Activated CD8-positive, alpha-beta memory T cell treated with anti-CD3 and anti-CD28 coated beads, Interleukin-2, amount 50 U/mL, for 4 hours (primary cell): ENCODE results near the gene SLC39A7.

Experiments
- DNase-seq: peaks from one replicate; pipeline ENCODE4 v3.0.0-alpha.2; 2020

SLC39A7 gene

DNA sequence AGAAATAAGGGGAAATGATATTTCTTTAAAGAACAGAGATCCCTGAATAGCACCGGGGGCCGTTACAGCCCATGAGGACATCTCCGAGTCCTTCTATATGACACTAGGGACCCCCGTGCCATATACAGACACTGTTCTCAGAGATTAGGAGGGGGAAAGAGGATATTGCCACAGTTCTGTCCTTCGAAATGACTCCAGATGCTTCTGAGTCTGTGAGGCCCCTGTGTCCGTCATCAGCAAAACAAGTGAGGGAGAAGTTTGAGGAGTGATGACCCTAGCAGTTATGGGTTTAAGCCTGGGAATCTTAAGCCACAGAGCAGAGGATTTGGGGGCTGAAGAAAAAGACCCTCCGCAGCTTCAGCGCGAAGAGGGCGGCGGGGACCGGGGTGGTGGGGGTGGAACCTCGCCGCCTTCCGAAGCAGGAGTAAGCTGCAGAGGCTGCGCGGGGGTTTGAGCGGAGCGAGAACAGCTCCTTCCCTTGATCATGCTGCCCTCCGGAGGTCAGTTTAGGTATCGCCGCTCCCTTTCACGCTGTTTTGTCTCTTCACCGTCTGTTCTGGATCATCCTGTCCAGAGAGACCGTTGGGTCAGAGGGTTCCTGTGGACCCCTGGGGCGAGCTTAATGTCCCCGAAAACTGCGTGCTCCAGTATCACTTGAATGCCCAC lies 47.4 kb downstream of the SLC39A7 start:
- DNase-seq: peak; percentile 93

DNA sequence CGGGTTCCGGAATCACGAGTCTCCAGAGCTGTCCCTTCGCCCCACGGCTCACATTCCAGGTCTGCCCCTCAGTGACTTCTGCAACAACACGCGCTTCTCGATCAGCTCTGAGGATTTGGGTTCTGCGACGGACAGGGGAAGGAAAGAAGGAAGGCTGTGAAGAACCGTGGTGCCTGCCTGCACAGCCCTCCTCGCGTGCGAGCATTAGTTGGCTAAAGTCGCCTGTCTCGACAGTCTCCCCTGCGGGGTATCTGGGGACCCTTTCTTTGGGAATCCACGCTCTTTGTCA lies 47.9 kb downstream of the SLC39A7 start:
- DNase-seq: no peak

DNA sequence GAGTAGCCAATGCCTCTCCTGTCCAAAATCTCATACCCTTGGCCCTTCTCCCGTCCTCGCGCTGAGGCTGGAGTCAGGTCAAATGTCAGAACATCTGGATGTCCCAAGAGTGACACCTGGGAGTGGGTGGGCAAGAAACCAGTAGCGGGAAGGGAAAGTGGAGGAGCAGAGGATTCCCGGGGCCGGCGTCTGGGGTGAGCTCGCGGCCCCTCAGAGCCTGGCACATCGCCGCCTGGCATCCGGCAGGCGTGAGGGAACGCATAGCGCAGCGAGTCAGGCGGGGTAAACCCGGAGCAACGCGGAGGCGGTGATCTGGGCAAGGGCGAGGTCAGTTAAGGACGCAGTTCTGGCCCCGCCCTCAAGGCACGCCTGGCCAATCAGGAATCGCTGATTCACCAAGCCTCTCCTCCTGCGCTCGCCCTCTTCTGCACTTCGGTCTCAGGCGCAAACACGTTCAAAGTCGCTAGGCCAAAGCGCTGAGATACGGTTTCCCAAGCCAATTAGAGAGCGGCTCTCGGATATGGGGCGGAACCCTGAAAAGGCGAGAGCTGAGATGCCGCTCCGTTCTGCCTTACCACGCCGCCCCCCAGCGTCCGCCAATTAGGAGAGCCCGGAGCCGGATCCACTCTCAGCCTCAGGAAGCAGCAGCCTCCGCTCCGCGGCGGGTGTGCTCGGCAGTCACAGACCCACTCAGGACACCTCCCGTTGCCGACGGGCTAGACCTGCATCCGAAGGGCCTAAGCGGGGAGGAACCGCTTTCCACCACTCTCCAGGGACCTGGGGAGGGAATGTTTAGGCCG lies 48.5 kb downstream of the SLC39A7 start:
- DNase-seq: peak; percentile 94

DNA sequence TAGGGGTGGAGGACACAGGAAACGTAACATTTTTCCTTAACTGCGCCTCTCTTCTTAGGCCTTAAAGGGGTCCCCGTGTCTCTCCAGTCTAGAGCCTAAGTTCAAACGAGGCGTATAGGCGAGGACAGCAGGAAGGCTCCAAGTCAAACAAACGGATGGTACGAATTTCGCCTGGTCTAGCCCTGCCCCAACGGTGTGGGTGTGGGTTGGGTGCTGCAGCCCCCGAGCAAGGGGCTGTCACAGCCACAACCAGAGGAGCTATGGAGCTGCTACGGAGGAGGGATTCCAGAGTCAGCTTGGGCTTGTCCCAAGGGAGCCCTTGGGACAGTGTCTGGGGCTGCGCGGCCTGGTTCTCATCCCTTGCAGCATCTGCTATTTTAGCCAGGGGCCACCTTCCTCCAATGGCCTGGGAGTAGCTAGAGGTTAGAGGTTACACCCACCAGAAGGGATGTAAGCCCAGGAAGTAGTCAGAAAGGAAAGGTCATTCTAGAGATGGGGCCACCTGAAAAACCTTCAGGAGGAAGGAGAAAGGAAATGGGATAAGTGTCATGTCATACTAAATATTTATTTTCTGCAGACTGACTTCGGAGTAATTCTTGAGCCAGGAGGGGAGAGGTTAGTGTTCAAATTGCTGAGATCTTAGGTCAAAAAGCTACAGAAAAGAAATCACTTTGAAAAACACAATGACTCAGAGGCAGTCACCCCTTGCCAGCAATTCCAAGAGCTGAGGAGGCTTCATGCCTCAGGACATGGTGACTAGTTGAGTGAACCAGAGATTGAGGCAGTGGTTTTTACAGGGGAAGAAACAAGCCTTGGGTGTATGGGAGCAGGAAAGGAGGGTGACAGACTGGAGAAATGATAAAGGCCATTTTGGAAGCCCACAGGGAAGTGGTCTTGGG lies 49.3 kb downstream of the SLC39A7 start:
- DNase-seq: peak; percentile 20

DNA sequence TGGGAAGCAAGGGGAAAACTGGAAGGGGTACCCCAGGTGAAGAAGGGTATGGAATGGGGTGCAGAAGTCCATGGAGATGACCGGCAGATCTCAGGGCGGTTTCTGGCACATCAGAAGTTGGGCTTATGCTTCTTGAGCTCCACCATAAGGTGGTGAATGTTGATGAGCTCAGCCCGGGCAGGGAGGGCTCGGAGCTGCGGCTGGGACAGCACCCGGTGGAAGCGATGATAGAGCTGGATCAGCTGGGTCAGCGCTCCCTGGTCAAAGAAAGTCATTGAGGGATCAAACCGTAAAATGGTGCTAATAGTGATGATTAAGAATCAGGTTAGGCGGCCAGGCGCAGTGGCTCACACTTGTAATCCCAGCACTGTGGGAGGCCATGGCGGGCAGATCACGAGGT lies 50.1 kb downstream of the SLC39A7 start:
- DNase-seq: no peak

DNA sequence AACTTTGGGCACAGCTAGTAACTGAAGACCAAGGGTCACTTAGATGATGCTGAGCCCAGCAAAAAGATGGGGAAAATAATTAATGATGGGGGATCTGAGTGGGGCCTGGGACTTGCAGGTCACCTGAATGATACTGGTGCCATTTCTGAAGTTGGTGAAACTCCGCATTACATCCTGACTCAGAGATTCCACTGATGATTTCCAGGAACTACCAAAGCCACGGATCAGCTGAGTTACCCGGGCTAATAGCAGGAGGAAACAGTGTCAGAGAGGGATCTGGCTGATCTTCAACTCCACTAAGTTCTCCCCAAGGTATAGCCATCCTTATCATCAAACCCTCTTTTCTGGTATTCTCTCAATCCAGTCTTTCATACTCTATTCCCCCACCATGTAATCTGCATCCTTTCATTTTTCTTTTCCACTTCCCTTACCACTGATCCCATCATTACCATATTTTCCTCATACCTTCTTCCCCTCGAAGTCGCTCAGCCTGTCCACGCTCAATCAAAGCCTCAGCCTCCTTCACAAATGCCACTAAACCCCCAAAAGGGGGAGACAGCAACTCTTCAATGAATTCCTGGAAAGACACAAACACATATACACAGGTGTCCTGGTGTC lies 50.8 kb downstream of the SLC39A7 start:
- no peak for DNase-seq

DNA sequence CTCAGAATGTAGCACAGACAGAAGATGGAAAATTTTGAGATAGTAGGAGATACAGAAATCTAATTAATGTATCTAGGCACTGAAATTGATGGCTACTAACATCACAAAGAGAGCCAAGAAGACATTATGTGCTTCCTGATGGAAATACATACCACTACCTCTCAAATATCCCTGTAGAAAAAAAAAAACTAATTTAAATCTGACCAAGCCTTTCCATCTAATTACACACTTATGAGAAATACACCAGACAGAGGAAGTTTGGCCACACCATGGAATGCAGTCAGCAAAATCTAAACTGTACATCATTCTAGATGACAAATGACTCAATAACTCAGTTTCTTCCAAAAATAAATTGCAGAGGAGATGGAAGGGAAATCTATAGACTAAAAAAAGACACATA lies 52.1 kb downstream of the SLC39A7 start:
- no peak for DNase-seq
